Fibroblast of villous mesenchyme (primary cell): ENCODE measurements around the gene CLCN7. TPM values are rescaled to one million over a fixed set of nuclear protein-coding genes. Genes with fewer than 3 reads are reported as not detected.

Source experiments
- DNase-seq: peaks from one replicate; pipeline ENCODE4 v3.0.0-alpha.2; 2010; ENCODE audit warnings: low read depth
- H3K4me3 ChIP-seq: 2 replicates; pipeline ENCODE4 v1.5.1; 2011; ENCODE audit warnings: low read depth, mild to moderate bottlenecking, low read length
- CTCF ChIP-seq: IDR thresholded peaks from 2 replicates; pipeline ENCODE4 v1.5.1; 2012; ENCODE audit warnings: low read depth, mild to moderate bottlenecking, low read length; ENCODE audit not compliant: insufficient read depth
- total RNA-seq: library from RNA; depleted of rRNA; stranded (reverse); fragments of >200 nt; gene quantifications from 2 replicates; pipeline ENCODE4 v1.2.3, GENCODE V29; 2012

Gene CLCN7
- total RNA-seq, 1 donor: 85.1 TPM

DNA sequence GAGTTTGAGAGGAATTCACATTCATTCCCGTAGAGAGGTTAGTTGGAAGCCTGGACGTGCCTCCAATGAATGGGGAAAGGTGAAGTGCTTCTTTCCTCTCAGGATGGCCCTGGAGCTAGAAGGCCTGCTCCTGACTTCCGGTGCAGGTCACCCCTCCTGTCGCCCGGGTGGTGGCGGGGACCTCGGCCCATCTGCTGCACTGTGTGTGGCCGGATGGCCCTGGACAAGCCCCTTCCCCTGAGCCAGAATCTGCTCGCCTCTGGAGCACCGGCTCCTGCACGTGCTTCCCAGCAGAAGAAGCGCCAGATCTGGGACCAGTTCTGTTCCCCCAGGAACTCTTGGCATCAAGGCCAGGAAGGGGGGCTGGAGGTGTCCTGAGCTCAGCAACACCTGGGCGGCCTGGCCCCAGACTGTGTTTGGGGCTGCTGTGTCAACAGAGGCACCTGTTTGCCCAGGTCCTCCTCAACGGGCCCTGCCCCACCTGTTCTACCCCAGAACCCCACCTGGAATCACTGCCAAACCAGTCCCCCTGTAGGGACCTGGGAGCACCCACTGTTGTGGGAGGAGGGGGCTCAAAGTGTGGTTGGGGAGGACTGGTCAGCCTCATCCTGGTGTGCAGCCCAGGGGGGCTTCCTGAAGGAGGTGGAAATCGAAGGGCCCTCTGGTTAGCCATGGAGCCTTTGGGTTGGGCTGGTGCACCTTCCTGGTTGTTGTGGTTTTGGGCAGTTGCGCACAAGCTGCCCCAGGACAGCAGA is 49.0 kb downstream of the CLCN7 start:
- TF ChIP-seq CTCF: no peak
- no peak for DNase-seq
- no peak overlapping the region for H3K4me3 ChIP-seq

DNA sequence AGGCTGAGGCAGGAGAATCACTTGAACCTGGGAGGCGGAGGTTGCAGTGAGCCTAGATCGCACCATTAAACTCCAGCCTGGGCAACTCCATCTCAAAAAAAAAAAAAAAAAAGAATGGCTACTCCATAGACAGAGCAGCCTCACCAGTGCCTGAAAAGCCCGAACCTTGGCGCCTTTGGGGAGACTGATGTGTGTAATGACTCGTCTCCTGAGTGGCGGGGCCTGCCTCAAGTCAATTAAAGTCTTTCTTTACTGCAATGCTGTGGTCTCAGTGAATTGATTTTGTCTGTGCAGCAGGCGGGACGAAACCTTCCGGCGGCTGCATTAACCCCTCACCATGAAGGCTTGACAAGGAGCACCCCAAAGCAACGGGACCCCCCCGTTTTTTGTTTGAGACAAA is 50.8 kb downstream of the CLCN7 start:
- DNase-seq: no peak
- no peak overlapping the region for H3K4me3 ChIP-seq
- no peak for TF ChIP-seq CTCF

GRCh38 chr16:1422076-1422475 is 52.8 kb downstream of the CLCN7 start:
- no peak for TF ChIP-seq CTCF
- no peak for DNase-seq
- H3K4me3 ChIP-seq: no peak overlapping the region

DNA sequence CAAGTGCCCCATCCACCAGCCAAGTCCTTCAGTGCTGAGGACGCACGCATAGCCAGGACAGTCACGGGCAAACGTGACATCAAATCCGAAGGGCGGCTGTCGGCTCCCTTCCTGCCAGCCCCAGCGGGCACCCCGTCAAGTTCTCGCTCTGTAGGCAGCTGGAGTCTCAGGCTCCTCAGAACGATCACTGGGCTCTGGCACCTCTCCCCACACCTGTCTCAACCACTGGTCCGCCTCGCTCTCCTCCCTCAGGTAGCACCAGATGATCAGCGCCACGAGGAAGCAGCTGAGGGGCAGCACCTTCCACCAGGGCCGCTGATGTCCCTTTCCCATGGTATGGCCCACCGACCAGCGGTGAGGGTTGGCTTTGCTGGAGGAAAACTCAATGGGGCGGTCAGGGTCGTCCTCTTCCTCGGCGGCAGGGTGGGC is 54.7 kb downstream of the CLCN7 start:
- DNase-seq: no peak
- TF ChIP-seq CTCF: no peak
- peak overlapping the region; percentile 100 for H3K4me3 ChIP-seq

DNA sequence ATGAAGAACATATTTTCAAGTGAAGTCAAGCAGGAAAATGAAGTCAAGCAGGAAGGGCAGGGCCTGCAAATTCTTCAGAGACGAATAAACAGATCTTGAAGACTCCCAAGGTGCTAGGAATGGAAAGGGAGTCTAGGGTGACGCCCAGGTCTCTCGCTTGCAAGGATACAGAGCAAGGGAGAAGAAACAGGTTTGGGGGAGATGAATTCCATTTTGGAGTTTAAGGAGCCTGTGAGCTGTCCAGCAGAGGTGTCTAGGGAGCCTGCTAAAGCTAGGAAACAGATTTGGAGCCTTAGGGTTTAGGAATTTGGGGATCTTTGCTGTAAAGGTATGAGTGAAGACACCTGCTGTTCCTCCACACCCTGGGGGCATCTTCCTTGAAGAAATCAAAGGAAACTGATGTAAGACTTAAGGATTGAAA is 58.3 kb downstream of the CLCN7 start:
- no peak for TF ChIP-seq CTCF
- no peak for DNase-seq
- H3K4me3 ChIP-seq: no peak overlapping the region

- H3K4me3 ChIP-seq: peak within 1 kb of the TSS; percentile 80
- TF ChIP-seq CTCF: no peak
- DNase-seq: peak; percentile 69
Measured at GRCh38 chr16:1414532-1415260, 60.1 kb downstream of the CLCN7 start, which contains the start of gene UNKL. Gene UNKL (minus strand): TSS chr16:1414704. CDS start chr16:1414691, 13 bp downstream.
